Measurements from ENCODE around the gene GTPBP4. TPM values are rescaled to one million over a fixed set of nuclear protein-coding genes. Genes with fewer than 3 reads are reported as not detected.

The GTPBP4 gene
- total and polyA plus RNA-seq, 2 of the 13 experiments (the other 11 are each of a cell fraction or from before 2014, with no cell fraction given): 24.1 to 85.5 TPM

GRCh38 chr10:1049425-1049958, 61.3 kb downstream of the GTPBP4 start (continued):
- TF ChIP-seq ZBTB39 (CRISPR knock-in tag; IDR thresholded peaks at IDR 0.05) (no peak), ETV6 (CRISPR knock-in tag; conservative IDR thresholded peaks at IDR 0.05) (no peak), ATF4 (CRISPR knock-in tag; IDR thresholded peaks at IDR 0.05) (no peak), MAX (IDR thresholded peaks at IDR 0.05) (no peak), ZNF770 (CRISPR knock-in tag; IDR thresholded peaks at IDR 0.05) (no peak), ZNF670 (CRISPR knock-in tag; IDR thresholded peaks at IDR 0.05; ENCODE audit: borderline replicate concordance) (0 out of 2 replicates have a peak, but pooled peaks have one; percentile 6), PHF20 (CRISPR knock-in tag; IDR thresholded peaks at IDR 0.05) (peak; percentile 17; the same call in 1 of the 2 replicates), ZNF468 (CRISPR knock-in tag; IDR thresholded peaks at IDR 0.05) (no peak), CENPX (CRISPR knock-in tag; IDR thresholded peaks at IDR 0.05) (no peak), AGO2 (optimal IDR thresholded peaks at IDR 0.05; ENCODE audit: low read depth, low read length) (peak; percentile 51), MED13 (CRISPR knock-in tag; IDR thresholded peaks at IDR 0.05) (0 out of 2 replicates have a peak, but pooled peaks have one; percentile 12), CCAR2 (optimal IDR thresholded peaks at IDR 0.05; ENCODE audit: low read depth, low read length) (no peak), ZEB1 (IDR thresholded peaks at IDR 0.05; ENCODE audit: insufficient replicate concordance, low read depth) (no peak), TEAD2 (CRISPR knock-in tag; IDR thresholded peaks at IDR 0.05) (no peak), ZNF430 (CRISPR knock-in tag; IDR thresholded peaks at IDR 0.05) (0 out of 2 replicates have a peak, but pooled peaks have one; percentile 3), ZNF292 (CRISPR knock-in tag; IDR thresholded peaks at IDR 0.05; ENCODE audit: borderline replicate concordance, low read depth) (peak; percentile 18; the same call in 1 of the 2 replicates), ZNF546 (CRISPR knock-in tag; conservative IDR thresholded peaks at IDR 0.05) (0 out of 2 replicates have a peak, but pooled peaks have one; percentile 8), ZBTB42 (CRISPR knock-in tag; IDR thresholded peaks at IDR 0.05) (peak; percentile 48; the same call in 1 of the 2 replicates), DMTF1 (CRISPR knock-in tag; IDR thresholded peaks at IDR 0.05) (0 out of 2 replicates have a peak, but pooled peaks have one; percentile 17), IKZF4 (CRISPR knock-in tag; IDR thresholded peaks at IDR 0.05; ENCODE audit: borderline replicate concordance, low read depth, not compliant biosample characterization) (no peak), SP140L (CRISPR knock-in tag; IDR thresholded peaks at IDR 0.05; ENCODE audit: borderline replicate concordance) (no peak)

Data from HepG2 (cell line).